ENCODE results near the gene RPL18. TPM values are rescaled to one million over a fixed set of nuclear protein-coding genes. Genes with fewer than 3 reads are reported as not detected.

RPL18 gene
- total and polyA plus RNA-seq, 9 of the 15 experiments (the other 6 are each of a cell fraction or from before 2014, with no cell fraction given), result 312 to 2,635 (median 1,653) TPM

- TF ChIP-seq, protein P1, sequence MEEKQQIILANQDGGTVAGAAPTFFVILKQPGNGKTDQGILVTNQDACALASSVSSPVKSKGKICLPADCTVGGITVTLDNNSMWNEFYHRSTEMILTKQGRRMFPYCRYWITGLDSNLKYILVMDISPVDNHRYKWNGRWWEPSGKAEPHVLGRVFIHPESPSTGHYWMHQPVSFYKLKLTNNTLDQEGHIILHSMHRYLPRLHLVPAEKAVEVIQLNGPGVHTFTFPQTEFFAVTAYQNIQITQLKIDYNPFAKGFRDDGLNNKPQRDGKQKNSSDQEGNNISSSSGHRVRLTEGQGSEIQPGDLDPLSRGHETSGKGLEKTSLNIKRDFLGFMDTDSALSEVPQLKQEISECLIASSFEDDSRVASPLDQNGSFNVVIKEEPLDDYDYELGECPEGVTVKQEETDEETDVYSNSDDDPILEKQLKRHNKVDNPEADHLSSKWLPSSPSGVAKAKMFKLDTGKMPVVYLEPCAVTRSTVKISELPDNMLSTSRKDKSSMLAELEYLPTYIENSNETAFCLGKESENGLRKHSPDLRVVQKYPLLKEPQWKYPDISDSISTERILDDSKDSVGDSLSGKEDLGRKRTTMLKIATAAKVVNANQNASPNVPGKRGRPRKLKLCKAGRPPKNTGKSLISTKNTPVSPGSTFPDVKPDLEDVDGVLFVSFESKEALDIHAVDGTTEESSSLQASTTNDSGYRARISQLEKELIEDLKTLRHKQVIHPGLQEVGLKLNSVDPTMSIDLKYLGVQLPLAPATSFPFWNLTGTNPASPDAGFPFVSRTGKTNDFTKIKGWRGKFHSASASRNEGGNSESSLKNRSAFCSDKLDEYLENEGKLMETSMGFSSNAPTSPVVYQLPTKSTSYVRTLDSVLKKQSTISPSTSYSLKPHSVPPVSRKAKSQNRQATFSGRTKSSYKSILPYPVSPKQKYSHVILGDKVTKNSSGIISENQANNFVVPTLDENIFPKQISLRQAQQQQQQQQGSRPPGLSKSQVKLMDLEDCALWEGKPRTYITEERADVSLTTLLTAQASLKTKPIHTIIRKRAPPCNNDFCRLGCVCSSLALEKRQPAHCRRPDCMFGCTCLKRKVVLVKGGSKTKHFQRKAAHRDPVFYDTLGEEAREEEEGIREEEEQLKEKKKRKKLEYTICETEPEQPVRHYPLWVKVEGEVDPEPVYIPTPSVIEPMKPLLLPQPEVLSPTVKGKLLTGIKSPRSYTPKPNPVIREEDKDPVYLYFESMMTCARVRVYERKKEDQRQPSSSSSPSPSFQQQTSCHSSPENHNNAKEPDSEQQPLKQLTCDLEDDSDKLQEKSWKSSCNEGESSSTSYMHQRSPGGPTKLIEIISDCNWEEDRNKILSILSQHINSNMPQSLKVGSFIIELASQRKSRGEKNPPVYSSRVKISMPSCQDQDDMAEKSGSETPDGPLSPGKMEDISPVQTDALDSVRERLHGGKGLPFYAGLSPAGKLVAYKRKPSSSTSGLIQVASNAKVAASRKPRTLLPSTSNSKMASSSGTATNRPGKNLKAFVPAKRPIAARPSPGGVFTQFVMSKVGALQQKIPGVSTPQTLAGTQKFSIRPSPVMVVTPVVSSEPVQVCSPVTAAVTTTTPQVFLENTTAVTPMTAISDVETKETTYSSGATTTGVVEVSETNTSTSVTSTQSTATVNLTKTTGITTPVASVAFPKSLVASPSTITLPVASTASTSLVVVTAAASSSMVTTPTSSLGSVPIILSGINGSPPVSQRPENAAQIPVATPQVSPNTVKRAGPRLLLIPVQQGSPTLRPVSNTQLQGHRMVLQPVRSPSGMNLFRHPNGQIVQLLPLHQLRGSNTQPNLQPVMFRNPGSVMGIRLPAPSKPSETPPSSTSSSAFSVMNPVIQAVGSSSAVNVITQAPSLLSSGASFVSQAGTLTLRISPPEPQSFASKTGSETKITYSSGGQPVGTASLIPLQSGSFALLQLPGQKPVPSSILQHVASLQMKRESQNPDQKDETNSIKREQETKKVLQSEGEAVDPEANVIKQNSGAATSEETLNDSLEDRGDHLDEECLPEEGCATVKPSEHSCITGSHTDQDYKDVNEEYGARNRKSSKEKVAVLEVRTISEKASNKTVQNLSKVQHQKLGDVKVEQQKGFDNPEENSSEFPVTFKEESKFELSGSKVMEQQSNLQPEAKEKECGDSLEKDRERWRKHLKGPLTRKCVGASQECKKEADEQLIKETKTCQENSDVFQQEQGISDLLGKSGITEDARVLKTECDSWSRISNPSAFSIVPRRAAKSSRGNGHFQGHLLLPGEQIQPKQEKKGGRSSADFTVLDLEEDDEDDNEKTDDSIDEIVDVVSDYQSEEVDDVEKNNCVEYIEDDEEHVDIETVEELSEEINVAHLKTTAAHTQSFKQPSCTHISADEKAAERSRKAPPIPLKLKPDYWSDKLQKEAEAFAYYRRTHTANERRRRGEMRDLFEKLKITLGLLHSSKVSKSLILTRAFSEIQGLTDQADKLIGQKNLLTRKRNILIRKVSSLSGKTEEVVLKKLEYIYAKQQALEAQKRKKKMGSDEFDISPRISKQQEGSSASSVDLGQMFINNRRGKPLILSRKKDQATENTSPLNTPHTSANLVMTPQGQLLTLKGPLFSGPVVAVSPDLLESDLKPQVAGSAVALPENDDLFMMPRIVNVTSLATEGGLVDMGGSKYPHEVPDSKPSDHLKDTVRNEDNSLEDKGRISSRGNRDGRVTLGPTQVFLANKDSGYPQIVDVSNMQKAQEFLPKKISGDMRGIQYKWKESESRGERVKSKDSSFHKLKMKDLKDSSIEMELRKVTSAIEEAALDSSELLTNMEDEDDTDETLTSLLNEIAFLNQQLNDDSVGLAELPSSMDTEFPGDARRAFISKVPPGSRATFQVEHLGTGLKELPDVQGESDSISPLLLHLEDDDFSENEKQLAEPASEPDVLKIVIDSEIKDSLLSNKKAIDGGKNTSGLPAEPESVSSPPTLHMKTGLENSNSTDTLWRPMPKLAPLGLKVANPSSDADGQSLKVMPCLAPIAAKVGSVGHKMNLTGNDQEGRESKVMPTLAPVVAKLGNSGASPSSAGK (IDR thresholded peaks at IDR 0.05), result peak; percentile 88
- no peak for TF ChIP-seq HMG20B (CRISPR knock-in tag; IDR thresholded peaks at IDR 0.05)
- no peak for TF ChIP-seq ZNF431 (CRISPR knock-in tag; IDR thresholded peaks at IDR 0.05)
- TF ChIP-seq THRA (IDR thresholded peaks at IDR 0.05), result peak; percentile 100
- TF ChIP-seq ARID1B (IDR thresholded peaks at IDR 0.05), result peak; percentile 52
- peak; percentile 83 for TF ChIP-seq ZNF592 (IDR thresholded peaks at IDR 0.05)
- no peak for TF ChIP-seq ZNF57 (CRISPR knock-in tag; IDR thresholded peaks at IDR 0.05)
Observed at GRCh38 chr19:48634424-48635262, 15.7 kb upstream of the RPL18 start (continued).

Data from K562 (cell line).